Prostate gland (tissue), 2 donors: Measurements from ENCODE around the gene SMG6.

Experiments used
- CTCF ChIP-seq, 4 experiments: fragments of 200-600 bp in 2 of 4; fragments of 450-650 bp in 2 of 4; sonication (generic) in 2 of 4; IDR thresholded peaks; 1 replicate in 3 of 4; 2 replicates in 1 of 4; pipeline ENCODE4 v1.5.1; 2016 to 2019; ENCODE audit warnings: antibody characterized with exemption in 4 of 4, mild to moderate bottlenecking in 2 of 4, moderate library complexity in 2 of 4
- POLR2A ChIP-seq: fragments of 450-650 bp; IDR thresholded peaks from one replicate; pipeline ENCODE4 v1.6.1; 2016; ENCODE audit warnings: antibody characterized with exemption, mild to moderate bottlenecking

GRCh38 chr17:2027528-2028233 is 275.9 kb downstream of the SMG6 start:
- TF ChIP-seq POLR2A, result no peak
- TF ChIP-seq CTCF (IDR thresholded peaks at IDR 0.05), result no peak
